ENCODE data around the gene COL6A2. TPM values are rescaled to one million over a fixed set of nuclear protein-coding genes. Genes with fewer than 3 reads are reported as not detected.

COL6A2 gene
- total and polyA plus RNA-seq, 2 experiments from 2014 or later, result 28.4 to 89.2 TPM

DNA sequence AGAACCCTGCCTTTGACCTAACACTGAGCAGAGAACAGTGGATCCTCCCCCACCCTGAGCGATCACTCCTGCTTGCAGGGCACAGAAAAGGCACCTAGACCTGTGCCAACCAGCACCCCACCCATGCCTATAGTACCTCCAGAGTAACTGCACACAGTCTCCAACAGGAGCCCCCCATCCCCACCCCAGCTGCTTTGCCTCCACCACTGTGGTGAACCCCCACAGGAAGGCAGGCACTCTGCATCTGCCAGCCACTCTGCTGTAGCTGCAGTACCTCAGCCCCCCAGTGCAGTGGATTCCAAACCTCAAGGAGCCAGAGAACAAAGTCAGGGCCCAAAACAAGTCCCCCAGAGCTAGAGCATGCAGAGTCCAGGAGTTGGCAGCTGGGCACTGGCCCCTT, 75.7 kb downstream of the COL6A2 start:
- ATAC-seq (peak; percentile 44), DNase-seq (ENCODE audit: low spot score) (no peak)
- Histone ChIP-seq H3K4me3 (no peak overlapping the region), H3K4me1 (ENCODE audit: insufficient read depth) (no peaks in the 10 kb centered on the region), H3K79me2 (replicated peaks; ENCODE audit: insufficient read depth) (peaks cover 57% of the 10 kb centered on the region), H3K27me3 (ENCODE audit: insufficient read depth) (no peaks in the 10 kb centered on the region), H3K36me3 (ENCODE audit: insufficient read depth) (no peaks in the 10 kb centered on the region; the same call in 1 of the 2 replicates), H3K9me2 (ENCODE audit: insufficient read depth) (no peaks in the 10 kb centered on the region), H3K4me2 (no peak overlapping the region), H4K20me1 (replicated peaks; ENCODE audit: insufficient read depth) (peaks cover 13% of the 10 kb centered on the region; the same call in 1 of the 2 replicates), H2AFZ (no peak overlapping the region), H3K27ac (ENCODE audit: low read depth) (no peak overlapping the region), H3F3A (replicated peaks; ENCODE audit: low read depth) (no peaks in the 10 kb centered on the region)
- no peak overlapping the region for H3K4me3 Mint-ChIP-seq
- H3K27me3 Mint-ChIP-seq (ENCODE audit: insufficient read depth, low read depth, poor library complexity), result peaks cover 5% of the 10 kb centered on the region
- TF ChIP-seq, protein P1, sequence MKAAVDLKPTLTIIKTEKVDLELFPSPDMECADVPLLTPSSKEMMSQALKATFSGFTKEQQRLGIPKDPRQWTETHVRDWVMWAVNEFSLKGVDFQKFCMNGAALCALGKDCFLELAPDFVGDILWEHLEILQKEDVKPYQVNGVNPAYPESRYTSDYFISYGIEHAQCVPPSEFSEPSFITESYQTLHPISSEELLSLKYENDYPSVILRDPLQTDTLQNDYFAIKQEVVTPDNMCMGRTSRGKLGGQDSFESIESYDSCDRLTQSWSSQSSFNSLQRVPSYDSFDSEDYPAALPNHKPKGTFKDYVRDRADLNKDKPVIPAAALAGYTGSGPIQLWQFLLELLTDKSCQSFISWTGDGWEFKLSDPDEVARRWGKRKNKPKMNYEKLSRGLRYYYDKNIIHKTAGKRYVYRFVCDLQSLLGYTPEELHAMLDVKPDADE (IDR thresholded peaks at IDR 0.05), result no peak
- no peak for TF ChIP-seq CREB1 (CRISPR knock-in tag; IDR thresholded peaks at IDR 0.05; ENCODE audit: low read depth)
- TF ChIP-seq ZNF462 (CRISPR knock-in tag; IDR thresholded peaks at IDR 0.05), result no peak
- TF ChIP-seq ZNF331 (CRISPR knock-in tag; IDR thresholded peaks at IDR 0.05; ENCODE audit: low read depth), result no peak
- TF ChIP-seq POLR2AphosphoS5 (IDR thresholded peaks at IDR 0.05; ENCODE audit: low read depth), result no peak
- TF ChIP-seq STAT1 (IDR thresholded peaks at IDR 0.05; ENCODE audit: unreplicated experiment), result no peak
- TF ChIP-seq REST (IDR thresholded peaks at IDR 0.05; ENCODE audit: unreplicated experiment), result no peak
- TF ChIP-seq EZH2 (IDR thresholded peaks at IDR 0.05; ENCODE audit: low read depth, unreplicated experiment), result no peak
- TF ChIP-seq, protein P2, sequence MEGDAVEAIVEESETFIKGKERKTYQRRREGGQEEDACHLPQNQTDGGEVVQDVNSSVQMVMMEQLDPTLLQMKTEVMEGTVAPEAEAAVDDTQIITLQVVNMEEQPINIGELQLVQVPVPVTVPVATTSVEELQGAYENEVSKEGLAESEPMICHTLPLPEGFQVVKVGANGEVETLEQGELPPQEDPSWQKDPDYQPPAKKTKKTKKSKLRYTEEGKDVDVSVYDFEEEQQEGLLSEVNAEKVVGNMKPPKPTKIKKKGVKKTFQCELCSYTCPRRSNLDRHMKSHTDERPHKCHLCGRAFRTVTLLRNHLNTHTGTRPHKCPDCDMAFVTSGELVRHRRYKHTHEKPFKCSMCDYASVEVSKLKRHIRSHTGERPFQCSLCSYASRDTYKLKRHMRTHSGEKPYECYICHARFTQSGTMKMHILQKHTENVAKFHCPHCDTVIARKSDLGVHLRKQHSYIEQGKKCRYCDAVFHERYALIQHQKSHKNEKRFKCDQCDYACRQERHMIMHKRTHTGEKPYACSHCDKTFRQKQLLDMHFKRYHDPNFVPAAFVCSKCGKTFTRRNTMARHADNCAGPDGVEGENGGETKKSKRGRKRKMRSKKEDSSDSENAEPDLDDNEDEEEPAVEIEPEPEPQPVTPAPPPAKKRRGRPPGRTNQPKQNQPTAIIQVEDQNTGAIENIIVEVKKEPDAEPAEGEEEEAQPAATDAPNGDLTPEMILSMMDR (conservative IDR thresholded peaks at IDR 0.05; ENCODE audit: low read depth in 2 of 2), result no peak
- TF ChIP-seq JUNB (IDR thresholded peaks at IDR 0.05; ENCODE audit: unreplicated experiment), result no peak
- no peak for TF ChIP-seq NANOG (IDR thresholded peaks at IDR 0.05; ENCODE audit: borderline replicate concordance)
- TF ChIP-seq EZH2phosphoT487 (IDR thresholded peaks at IDR 0.05; ENCODE audit: unreplicated experiment), result no peak
- no peak for TF ChIP-seq ZNF114 (CRISPR knock-in tag; IDR thresholded peaks at IDR 0.05)
- H3K27ac Mint-ChIP-seq, result peak overlapping the region; percentile 72; the same call in 1 of the 2 replicates
- H3K9me3 Mint-ChIP-seq, result peaks cover 10% of the 10 kb centered on the region; the same call in 2 of the 3 replicates
- peaks cover 11% of the 10 kb centered on the region for H3K4me1 Mint-ChIP-seq
- peaks cover 34% of the 10 kb centered on the region for H3K36me3 Mint-ChIP-seq (ENCODE audit: low read depth)

All from GM23338 (cell line).